Thoracic aorta (tissue), 2 donors: Measurements from ENCODE around the gene FGD2. TPM values are rescaled to one million over a fixed set of nuclear protein-coding genes. Genes with fewer than 3 reads are reported as not detected.

Experiments
- ATAC-seq: fragments of 150-250 bp; one replicate; pipeline ENCODE4 v1.8.0; 2017; ENCODE audit warnings: low read depth; ENCODE audit not compliant: insufficient number of reproducible peaks, low FRiP score
- DNase-seq: peaks from one replicate; pipeline ENCODE4 v3.0.0-alpha.2; 2020; ENCODE audit warnings: low spot score
- H3K27ac ChIP-seq, 2 donors: fragments of 200-600 bp; sonication (generic); 1 replicate in 1 of 2; 2 replicates in 1 of 2; pipeline ENCODE4 v1.5.1; 2016; ENCODE audit warnings: mild to moderate bottlenecking in 2 of 2, moderate library complexity in 2 of 2
- H3K27me3 ChIP-seq: fragments of 200-600 bp; sonication (generic); replicated peaks from 2 replicates; pipeline ENCODE4 v1.6.0; 2016; ENCODE audit warnings: mild to moderate bottlenecking; ENCODE audit not compliant: insufficient read depth
- H3K36me3 ChIP-seq: fragments of 200-600 bp; sonication (generic); one replicate; pipeline ENCODE4 v1.5.1; 2016
- H3K4me1 ChIP-seq, 2 donors: fragments of 200-600 bp; sonication (generic); 1 replicate in 1 of 2; 2 replicates in 1 of 2; pipeline versions ENCODE4 v1.5.1 to v1.6.0; 2016; ENCODE audit warnings: low read depth in 2 of 2, mild to moderate bottlenecking in 1 of 2; ENCODE audit not compliant: control insufficient read depth in 1 of 2
- H3K4me3 ChIP-seq: fragments of 200-600 bp; sonication (generic); 2 replicates; pipeline ENCODE4 v1.5.1; 2016; ENCODE audit warnings: mild to moderate bottlenecking
- H3K9me3 ChIP-seq: fragments of 200-600 bp; sonication (generic); 2 replicates; pipeline ENCODE4 v1.5.1; 2016
- CTCF ChIP-seq: fragments of 200-600 bp; sonication (generic); IDR thresholded peaks from one replicate; pipeline ENCODE4 v1.5.1; 2019; ENCODE audit warnings: antibody characterized with exemption
- total RNA-seq, 2 donors: library from RNA; depleted of rRNA; stranded (reverse); fragments of >200 nt; gene quantifications; one replicate each; pipeline versions ENCODE4 v1.1.0 to v1.2.3, GENCODE V29; 2016

FGD2 gene
- total RNA-seq, 2 donors from 2014 or later = 27.5 to 52.5 TPM

GRCh38 chr6:37051138-37052026 lies 45.9 kb downstream of the FGD2 start:
- Histone ChIP-seq H3K36me3 (no peaks in the 10 kb centered on the region), H3K4me1 (peaks cover 0 to 12% of the 10 kb centered on the region in 2 donors), H3K9me3 (no peaks in the 10 kb centered on the region), H3K4me3 (no peak overlapping the region), H3K27ac (no peak overlapping the region), H3K27me3 (no peaks in the 10 kb centered on the region)
- peak; percentile 84 for TF ChIP-seq CTCF
- DNase-seq (peak; percentile 63), ATAC-seq (peak; percentile 54)

- ATAC-seq (no peak), DNase-seq (no peak)
- Histone ChIP-seq H3K4me1 (peaks cover 0 to 12% of the 10 kb centered on the region in 2 donors), H3K4me3 (no peak overlapping the region), H3K27me3 (no peaks in the 10 kb centered on the region), H3K27ac (no peak overlapping the region), H3K36me3 (no peaks in the 10 kb centered on the region), H3K9me3 (no peaks in the 10 kb centered on the region)
- no peak for TF ChIP-seq CTCF
These were observed 46.7 kb downstream of the FGD2 start for GRCh38 chr6:37052027-37052628.

GRCh38 chr6:37053683-37054082 lies 48.2 kb downstream of the FGD2 start:
- Histone ChIP-seq H3K27ac (no peak overlapping the region), H3K9me3 (no peaks in the 10 kb centered on the region), H3K4me1 (peaks cover 0 to 11% of the 10 kb centered on the region in 2 donors), H3K27me3 (no peaks in the 10 kb centered on the region), H3K4me3 (no peak overlapping the region), H3K36me3 (no peaks in the 10 kb centered on the region)
- ATAC-seq (no peak), DNase-seq (no peak)
- no peak for TF ChIP-seq CTCF

GRCh38 chr6:37054171-37054570 lies 48.7 kb downstream of the FGD2 start:
- H3K4me3 ChIP-seq = no peak overlapping the region
- ATAC-seq (no peak), DNase-seq (no peak)
- no peaks in the 10 kb centered on the region for H3K27me3 ChIP-seq
- H3K9me3 ChIP-seq = no peaks in the 10 kb centered on the region
- H3K4me1 ChIP-seq = peaks cover 1 to 10% of the 10 kb centered on the region in 2 donors
- no peak overlapping the region for H3K27ac ChIP-seq
- H3K36me3 ChIP-seq = no peaks in the 10 kb centered on the region
- TF ChIP-seq CTCF = no peak

GRCh38 chr6:37054580-37054979 lies 49.1 kb downstream of the FGD2 start:
- H3K4me1 ChIP-seq = peaks cover 6 to 14% of the 10 kb centered on the region in 2 donors
- H3K36me3 ChIP-seq = no peaks in the 10 kb centered on the region
- H3K27ac ChIP-seq = no peak overlapping the region
- H3K27me3 ChIP-seq = no peaks in the 10 kb centered on the region
- ATAC-seq (no peak), DNase-seq (no peak)
- TF ChIP-seq CTCF = no peak
- H3K9me3 ChIP-seq = no peaks in the 10 kb centered on the region
- no peak overlapping the region for H3K4me3 ChIP-seq
